CD4-positive, alpha-beta T cell treated with Interleukin-12 subunit alpha and Interleukin-12 subunit beta, for 1 hour (primary cell): ENCODE data around the gene RND3.

Experiments
- DNase-seq: peaks from one replicate; pipeline ENCODE4 v3.0.0-alpha.2; 2020

RND3 gene

GRCh38 chr2:150431561-150432311 lies 55.7 kb downstream of the RND3 start:
- DNase-seq: no peak

GRCh38 chr2:150429384-150429961 lies 58.0 kb downstream of the RND3 start:
- DNase-seq: no peak

- no peak for DNase-seq
Observed at GRCh38 chr2:150428641-150429040, 58.8 kb downstream of the RND3 start.

- no peak for DNase-seq
Observed at GRCh38 chr2:150427298-150427697, 60.2 kb downstream of the RND3 start.

- no peak for DNase-seq
Observed at GRCh38 chr2:150426724-150427123, 60.7 kb downstream of the RND3 start.

GRCh38 chr2:150426315-150426714 lies 61.2 kb downstream of the RND3 start:
- DNase-seq: no peak

- no peak for DNase-seq
Observed at GRCh38 chr2:150425121-150425955, 62.1 kb downstream of the RND3 start.

- no peak for DNase-seq
Observed at GRCh38 chr2:150424406-150424805, 63.1 kb downstream of the RND3 start.

GRCh38 chr2:150421126-150421651 lies 66.3 kb downstream of the RND3 start:
- no peak for DNase-seq

GRCh38 chr2:150418916-150419315 lies 68.6 kb downstream of the RND3 start:
- no peak for DNase-seq
